GM12864 (cell line): ENCODE data around the gene OXLD1.
"Not testable (repeated sequence)": the region's sequence is repeated elsewhere in the genome, so short reads cannot be mapped to it uniquely, and the experiment has no call there.

Source experiments
- DNase-seq: peaks from one replicate; pipeline ENCODE4 v3.0.0-alpha.2; 2011; ENCODE audit warnings: low read depth
- H3K4me3 ChIP-seq: 2 replicates; pipeline ENCODE4 v1.5.1; 2011; ENCODE audit warnings: mild to moderate bottlenecking, low read depth, low read length, control low read depth
- CTCF ChIP-seq: IDR thresholded peaks from 2 replicates; pipeline ENCODE4 v1.5.1; 2011; ENCODE audit warnings: low read depth, mild to moderate bottlenecking, moderate library complexity, low read length, control low read depth, inconsistent platforms; ENCODE audit errors: missing control alignments

The OXLD1 gene

GRCh38 chr17:81682565-81683207, 16.3 kb upstream of the OXLD1 start:
- H3K4me3 ChIP-seq = peak overlapping the region; percentile 66
- no peak for DNase-seq
- no peak for TF ChIP-seq CTCF

- TF ChIP-seq CTCF = no peak
- H3K4me3 ChIP-seq = no peak overlapping the region
- DNase-seq = no peak
Measured at GRCh38 chr17:81681672-81682071, 15.3 kb upstream of the OXLD1 start.

- TF ChIP-seq CTCF = no peak
- DNase-seq = no peak
- no peak overlapping the region for H3K4me3 ChIP-seq
Measured at GRCh38 chr17:81680150-81680549, 13.7 kb upstream of the OXLD1 start.

- no peak for TF ChIP-seq CTCF
- no peak overlapping the region for H3K4me3 ChIP-seq
- no peak for DNase-seq
Measured at GRCh38 chr17:81676906-81677305, 10.5 kb upstream of the OXLD1 start.

- DNase-seq = not testable (repeated sequence)
Measured at GRCh38 chr17:81675515-81676221, 9.3 kb upstream of the OXLD1 start.

GRCh38 chr17:81673561-81674258, 7.3 kb upstream of the OXLD1 start:
- DNase-seq = no peak
- TF ChIP-seq CTCF = no peak
- no peak overlapping the region for H3K4me3 ChIP-seq

More at GRCh38 chr17:81675515-81676221, 9.3 kb upstream of the OXLD1 start:
- H3K4me3 ChIP-seq = not testable (repeated sequence)
- TF ChIP-seq CTCF = peak; percentile 64

- no peak overlapping the region for H3K4me3 ChIP-seq
- DNase-seq = no peak
- no peak for TF ChIP-seq CTCF
Measured at GRCh38 chr17:81672954-81673353, 6.5 kb upstream of the OXLD1 start.
